GM19397 (cell line): ENCODE results near the gene GSKIP.
A peak's percentile ranks its signal among the peaks of the same experiment; 100 is the strongest.

Experiments
- ATAC-seq: cut with Tn5 transposase; IDR thresholded peaks from one replicate; pipeline ENCODE4 v1.9.1; 2021; ENCODE audit warnings: mild to moderate bottlenecking, moderate library complexity; ENCODE audit not compliant: unreplicated experiment

The GSKIP gene

DNA sequence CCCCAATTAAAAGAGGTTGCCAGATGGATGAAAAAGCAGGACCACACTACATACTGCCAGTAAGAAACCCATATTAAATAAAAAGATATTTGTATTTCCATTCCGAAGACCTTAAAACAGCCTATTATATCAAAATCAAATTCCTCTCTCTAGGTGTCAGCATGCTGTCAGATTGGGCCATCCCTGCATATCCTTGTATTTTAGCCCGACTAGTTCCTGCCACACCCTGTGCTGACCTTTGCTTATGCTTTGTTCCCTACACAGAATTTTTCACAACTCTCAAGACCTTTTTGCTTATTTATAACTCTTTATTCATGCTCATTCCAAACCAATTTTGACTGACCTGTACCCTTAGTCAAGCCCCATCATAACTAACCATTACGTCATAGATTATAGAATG lies 12.8 kb downstream of the GSKIP start:
- no peak for ATAC-seq

DNA sequence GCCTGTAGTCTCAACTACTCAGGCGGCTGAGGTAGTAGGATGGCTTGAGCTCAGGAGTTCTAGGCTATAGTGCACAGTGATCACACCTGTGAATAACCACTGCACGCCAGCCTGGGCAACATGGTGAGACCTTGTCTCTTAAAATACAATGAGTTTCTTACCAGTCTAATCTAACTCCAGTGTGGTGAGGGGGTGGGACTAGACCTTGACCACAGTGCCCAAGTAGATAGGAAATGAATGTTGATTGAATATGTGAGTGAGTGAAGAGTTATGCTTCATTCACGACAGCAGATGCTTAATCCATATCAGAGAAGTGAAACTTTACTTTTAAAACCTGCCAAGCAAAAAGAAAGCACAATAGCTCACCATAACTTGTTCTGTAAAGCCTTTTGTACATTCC lies 17.4 kb downstream of the GSKIP start:
- ATAC-seq: peak; percentile 86

GRCh38 chr14:96383445-96383844 lies 20.1 kb downstream of the GSKIP start:
- no peak for ATAC-seq

DNA sequence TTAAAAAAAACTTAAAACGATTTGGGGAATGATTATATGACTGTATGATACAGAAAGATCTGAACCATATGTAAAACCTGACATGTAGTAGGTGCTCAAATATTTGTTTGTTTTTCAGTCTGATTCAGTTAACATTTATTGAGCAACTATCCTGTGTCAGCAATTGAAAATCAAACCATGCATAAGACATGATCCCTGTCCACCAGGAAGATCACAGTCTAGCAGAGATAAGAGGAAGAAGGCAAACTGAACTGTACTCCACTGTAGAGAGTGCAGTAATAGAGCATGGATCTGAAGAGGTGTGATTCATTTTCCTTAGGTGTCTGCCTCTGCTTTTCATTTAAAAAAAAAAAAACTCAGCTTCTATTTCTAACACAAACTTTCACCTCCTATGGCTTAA lies 20.7 kb downstream of the GSKIP start:
- ATAC-seq: no peak

- ATAC-seq: no peak
Observed at GRCh38 chr14:96384740-96385139, 21.4 kb downstream of the GSKIP start.

GRCh38 chr14:96385385-96385784 lies 22.1 kb downstream of the GSKIP start:
- ATAC-seq: no peak

DNA sequence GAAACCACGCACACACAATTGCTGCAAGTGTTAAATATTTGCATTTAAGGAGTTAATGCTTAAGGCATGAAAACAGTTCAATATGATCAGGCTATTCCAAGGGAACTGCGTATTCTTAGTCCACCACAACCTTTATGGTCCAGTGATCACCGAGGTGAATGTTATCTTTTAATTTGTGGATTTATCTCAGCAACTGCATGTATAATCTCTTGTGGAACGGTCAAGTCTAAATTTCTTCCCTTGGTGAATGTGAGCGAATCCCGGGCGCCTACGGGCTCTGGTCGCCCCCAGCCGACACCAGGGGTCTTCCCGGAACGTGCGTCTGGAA lies 27.6 kb downstream of the GSKIP start:
- no peak for ATAC-seq

DNA sequence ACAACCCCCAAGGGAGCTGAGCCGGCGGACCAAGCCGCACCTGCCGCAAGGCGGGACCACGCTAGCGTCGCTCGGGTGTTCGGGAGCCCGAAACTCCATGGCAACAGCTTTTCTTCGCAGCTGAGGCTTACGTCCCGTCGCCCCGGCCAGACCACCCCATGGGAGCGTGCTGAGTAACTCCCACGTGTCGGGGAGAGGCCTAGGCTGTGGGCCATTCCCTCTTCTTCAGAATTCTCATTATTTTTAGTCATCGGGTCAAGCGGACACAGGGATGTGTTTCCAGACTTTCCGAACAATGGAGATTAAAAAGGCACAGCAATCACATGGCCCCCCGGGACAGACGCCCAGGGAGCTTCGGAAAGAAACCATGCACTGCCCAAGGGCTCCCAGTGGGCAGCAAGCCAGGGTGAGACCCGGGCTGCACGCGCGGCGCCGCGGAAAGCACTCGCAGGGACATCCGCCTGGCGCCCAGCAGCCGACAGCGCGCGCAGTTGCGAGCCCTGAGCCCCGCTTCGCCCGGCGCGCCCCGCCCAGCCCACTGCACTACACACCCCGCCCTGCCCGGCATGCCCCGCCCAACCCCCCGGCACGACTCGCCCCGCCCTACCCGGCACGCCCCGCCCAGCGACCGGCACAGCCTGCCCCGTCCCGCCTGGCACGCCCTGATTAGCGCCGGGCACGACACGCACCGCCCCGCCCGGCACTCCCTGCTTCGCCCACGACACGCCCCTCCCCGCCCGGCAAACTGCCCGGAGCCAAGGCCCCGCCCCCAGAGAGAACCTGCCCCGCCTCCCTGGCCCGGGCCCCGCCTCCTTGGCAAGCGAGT lies 28.2 kb downstream of the GSKIP start:
- peak; percentile 87 for ATAC-seq

GRCh38 chr14:96393071-96393691 lies 29.9 kb downstream of the GSKIP start:
- no peak for ATAC-seq

DNA sequence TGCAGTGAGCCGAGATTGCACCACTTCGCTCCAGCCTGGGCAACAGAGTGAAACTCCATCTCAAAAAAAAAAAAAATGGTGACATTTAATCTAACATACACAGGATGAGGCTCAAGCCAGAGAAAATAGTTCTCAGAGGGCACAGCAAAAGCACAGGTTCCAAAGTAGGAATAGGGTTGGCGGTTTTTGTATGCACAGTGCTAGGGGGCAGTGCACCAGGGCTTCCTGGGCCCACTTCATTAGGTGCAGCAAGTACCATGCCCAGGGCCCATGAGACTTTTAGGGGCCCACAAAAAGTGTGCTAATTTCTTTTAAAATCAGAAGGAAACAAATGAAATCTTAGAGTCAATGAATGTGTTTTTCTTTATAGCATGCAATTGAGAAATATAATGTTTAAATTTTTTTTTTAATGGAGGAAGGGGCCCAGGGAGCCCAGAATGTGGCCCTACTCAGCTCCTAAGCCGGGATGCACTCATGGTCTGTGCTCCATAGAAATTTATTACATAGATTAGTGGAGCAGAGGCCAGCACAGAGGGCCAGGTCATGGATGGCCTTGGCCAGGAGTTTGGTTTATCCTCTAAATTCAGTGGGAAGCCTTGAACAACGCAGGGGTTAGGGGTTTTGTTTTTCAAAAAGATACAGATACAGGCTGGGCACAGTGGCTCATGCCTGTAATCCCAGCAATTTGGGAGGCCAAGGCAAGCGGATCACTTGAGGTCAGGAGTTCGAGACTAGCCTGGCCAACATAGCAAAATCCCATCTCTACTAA lies 30.9 kb downstream of the GSKIP start:
- no peak for ATAC-seq

DNA sequence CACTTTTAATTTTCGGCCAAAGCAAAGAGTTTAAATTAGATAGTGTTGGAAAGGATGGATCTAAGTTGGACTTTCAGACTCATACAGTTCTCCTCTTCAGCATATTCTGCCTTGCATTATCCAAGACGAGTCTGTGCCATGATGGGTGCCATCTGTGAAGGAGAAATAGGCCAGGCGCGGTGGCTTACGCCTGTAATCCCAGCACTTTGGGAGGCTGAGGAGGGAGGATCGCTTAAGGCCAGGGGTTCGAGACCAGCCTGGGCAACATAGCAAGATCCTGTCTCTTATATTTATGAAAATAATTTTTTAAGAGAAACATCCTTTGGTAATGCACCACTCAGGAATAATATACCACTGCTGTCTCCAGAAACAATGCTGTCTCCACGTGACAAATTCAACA lies 35.1 kb downstream of the GSKIP start:
- no peak for ATAC-seq

DNA sequence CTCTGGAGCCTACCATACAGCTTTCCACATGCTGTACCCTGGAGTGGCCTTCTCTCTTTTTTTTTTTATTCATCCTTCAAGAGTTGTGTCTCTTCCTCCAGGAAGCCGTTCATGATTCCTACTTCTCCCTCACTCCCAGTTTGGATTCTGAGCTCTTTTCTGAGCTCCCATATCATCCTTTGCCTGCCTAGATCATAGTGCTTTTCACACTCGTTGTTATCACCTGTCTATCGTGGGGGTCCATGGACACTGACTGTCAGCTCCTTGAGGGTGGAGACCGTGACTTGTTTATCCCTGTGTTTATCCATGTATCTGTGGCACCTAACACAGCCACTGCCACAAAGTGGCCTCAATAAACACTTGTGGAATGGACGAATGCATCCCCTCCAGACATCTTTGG lies 35.6 kb downstream of the GSKIP start:
- ATAC-seq: no peak

DNA sequence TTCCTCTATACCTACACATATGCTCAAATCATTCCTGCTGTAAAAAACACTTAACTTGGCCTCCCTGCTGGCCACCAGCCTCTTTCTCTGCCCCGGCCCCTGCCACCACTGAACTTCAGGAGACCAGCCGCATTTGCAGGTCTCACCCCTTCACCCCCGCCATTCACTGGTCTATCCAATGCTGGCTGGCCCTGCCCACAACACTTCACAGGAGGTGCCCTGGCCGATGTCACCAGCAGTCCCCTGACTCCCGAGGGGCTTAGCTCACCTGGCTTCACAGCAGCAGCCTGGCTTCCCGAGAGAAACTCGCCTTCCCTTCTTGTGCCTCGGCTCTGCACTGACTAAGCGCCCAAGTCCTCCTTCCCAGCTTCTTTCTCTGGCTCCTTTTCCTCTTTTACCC lies 36.1 kb downstream of the GSKIP start:
- no peak for ATAC-seq

DNA sequence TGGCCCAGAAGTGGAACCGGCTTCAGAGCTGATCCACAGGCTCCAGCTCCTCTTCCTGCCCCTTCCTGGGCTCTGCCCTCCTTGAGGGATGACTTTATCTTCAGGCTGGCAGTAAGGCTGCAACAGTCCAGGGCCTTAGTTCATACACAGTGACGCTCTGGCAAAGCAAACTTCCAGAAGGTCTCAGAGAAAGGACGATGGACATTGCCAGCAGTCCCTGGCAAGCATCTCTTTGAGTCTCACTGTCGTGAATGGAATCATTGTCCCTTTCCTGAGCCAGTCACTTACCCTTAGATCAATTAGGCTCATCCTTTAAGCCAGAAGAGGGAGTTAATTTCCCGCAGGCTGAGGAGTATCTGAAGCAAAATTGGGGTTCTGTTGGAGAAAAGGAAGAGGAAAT lies 37.2 kb downstream of the GSKIP start:
- no peak for ATAC-seq

DNA sequence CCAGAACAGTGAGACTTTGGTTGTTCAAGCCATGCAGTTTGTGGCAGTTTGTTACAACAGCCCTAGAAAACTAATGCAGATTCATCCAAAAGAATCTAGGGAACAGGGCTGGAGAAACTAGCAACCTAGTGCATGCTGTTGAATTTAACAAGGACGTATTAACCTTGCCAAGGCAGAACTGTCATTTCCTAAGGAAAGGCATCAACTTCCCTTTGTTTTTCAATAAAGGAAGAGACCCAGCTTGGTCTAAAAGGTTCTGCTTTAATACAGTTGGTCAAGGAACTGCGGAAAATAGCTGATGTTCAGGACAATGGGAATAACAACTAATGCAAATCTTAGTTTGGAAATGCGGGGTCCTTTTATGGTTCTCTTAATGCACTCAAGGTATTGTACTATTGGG lies 40.1 kb downstream of the GSKIP start:
- ATAC-seq: no peak

DNA sequence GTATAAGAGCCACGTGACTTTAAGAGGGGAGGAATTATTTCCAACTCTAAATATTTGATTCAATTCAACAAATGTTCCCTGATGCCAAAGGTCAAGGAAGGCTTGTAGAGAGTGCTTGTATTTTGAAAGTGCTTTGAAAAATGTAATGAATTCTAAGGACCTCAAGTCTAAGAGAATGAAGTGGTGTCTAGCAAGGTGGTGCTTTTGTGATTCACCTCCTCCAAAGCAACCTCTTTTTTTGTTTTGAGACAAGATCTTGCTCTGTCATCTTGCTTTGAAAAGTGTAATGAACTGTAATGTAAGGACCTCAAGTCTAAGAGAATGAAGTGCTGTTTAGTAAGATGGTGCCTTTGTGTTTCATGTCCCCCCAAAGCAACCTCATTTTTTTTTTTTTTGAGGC lies 42.4 kb downstream of the GSKIP start:
- no peak for ATAC-seq

GRCh38 chr14:96407935-96408570 lies 44.7 kb downstream of the GSKIP start:
- no peak for ATAC-seq

GRCh38 chr14:96408608-96409007 lies 45.3 kb downstream of the GSKIP start:
- ATAC-seq: no peak

GRCh38 chr14:96409701-96410100 lies 46.4 kb downstream of the GSKIP start:
- ATAC-seq: no peak

GRCh38 chr14:96410119-96410518 lies 46.8 kb downstream of the GSKIP start:
- no peak for ATAC-seq

GRCh38 chr14:96413526-96413925 lies 50.2 kb downstream of the GSKIP start:
- no peak for ATAC-seq

DNA sequence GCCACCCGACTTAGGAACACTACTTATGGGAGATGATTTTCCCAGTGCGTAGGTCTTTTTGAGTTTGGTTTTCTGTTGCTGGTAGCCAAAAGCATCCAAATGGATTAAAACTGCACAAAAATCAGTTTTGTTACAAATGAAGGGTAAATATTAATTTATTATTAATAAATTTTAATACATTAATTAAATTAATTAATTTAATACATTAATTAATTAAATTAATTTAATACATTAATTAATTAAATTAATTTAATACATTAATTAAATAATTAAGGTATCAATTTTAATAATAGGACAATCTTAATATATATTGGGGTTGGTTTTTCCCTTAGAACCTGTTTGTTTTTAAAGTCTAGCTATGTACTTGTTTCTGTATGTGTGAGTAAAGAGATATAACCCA lies 52.2 kb downstream of the GSKIP start:
- no peak for ATAC-seq
